Measurements from ENCODE around the gene CPT1B.

GRCh38 chr22:50602338-50602700 is 24.1 kb upstream of the CPT1B start:
- TF ChIP-seq CTCF (IDR thresholded peaks at IDR 0.05 in 2 of 3, conservative IDR thresholded peaks at IDR 0.05 in 1 of 3; ENCODE audit: control insufficient read depth in 2 of 3, extremely low read depth in 1 of 3, insufficient read depth in 1 of 3, low read depth in 3 of 3, low read length in 3 of 3) (no peak), ATF3 (IDR thresholded peaks at IDR 0.05; ENCODE audit: borderline replicate concordance, extremely low read depth, low read depth, low read length) (no peak), HDGF (IDR thresholded peaks at IDR 0.05) (no peak), ZNF207 (IDR thresholded peaks at IDR 0.05; ENCODE audit: borderline replicate concordance) (no peak), POLR2A (IDR thresholded peaks at IDR 0.05; ENCODE audit: low read depth, low read length) (no peak), ZNF24 (IDR thresholded peaks at IDR 0.05) (no peak), MXI1 (IDR thresholded peaks at IDR 0.05; ENCODE audit: low read depth, low read length) (no peak), PRDM15 (CRISPR knock-in tag; IDR thresholded peaks at IDR 0.05) (no peak), BACH1 (IDR thresholded peaks at IDR 0.05; ENCODE audit: borderline replicate concordance) (no peak), CREB1 (IDR thresholded peaks at IDR 0.05; ENCODE audit: low read depth) (no peak), USF2 (IDR thresholded peaks at IDR 0.05; ENCODE audit: borderline replicate concordance, low read depth, low read length) (no peak), NKRF (conservative IDR thresholded peaks at IDR 0.05) (no peak), LARP7 (IDR thresholded peaks at IDR 0.05) (no peak)
